ENCODE measurements around the gene GALNT10. TPM values are rescaled to one million over a fixed set of nuclear protein-coding genes. Genes with fewer than 3 reads are reported as not detected.

GALNT10 gene
- total RNA-seq, 2 donors from 2014 or later = 21.7 to 27.1 TPM

DNA sequence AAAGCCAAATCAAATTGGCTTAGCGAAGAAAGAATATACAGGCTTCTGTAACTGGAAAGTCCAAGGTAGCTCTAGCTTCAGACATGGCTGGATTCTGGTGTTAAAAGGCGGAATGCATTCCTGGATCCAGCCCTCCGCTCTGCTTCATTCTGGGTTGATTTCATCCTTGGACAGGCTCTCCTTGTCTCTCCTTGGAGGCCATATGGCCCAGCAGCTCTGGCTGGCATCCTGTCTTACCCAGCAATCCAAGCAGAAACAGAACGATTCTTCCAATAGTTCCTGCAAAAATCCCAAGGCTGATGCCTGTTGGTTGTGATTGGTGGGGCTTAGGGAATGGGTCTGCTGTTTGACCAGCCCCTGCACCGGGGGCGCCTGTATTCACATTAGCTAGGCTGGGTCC lies 218.3 kb downstream of the GALNT10 start:
- H3K36me3 ChIP-seq = no peaks in the 10 kb centered on the region
- H3K27me3 ChIP-seq (replicated peaks; ENCODE audit: insufficient read depth) = no peaks in the 10 kb centered on the region
- H3K4me1 ChIP-seq (replicated peaks) = no peaks in the 10 kb centered on the region
- H3K4me3 ChIP-seq = no peak overlapping the region
- intact Hi-C loops (cut with DNase I) = no loop called here
- no peaks in the 10 kb centered on the region for H3K9me3 ChIP-seq
- 83% methylated on average over 6 of the region's 6 CpGs for WGBS
- no peak overlapping the region for H3K27ac ChIP-seq
- TF ChIP-seq POLR2A (IDR thresholded peaks at IDR 0.05) (no peak), POLR2AphosphoS5 (IDR thresholded peaks at IDR 0.05) (no peak)
- TF ChIP-seq, protein P1, sequence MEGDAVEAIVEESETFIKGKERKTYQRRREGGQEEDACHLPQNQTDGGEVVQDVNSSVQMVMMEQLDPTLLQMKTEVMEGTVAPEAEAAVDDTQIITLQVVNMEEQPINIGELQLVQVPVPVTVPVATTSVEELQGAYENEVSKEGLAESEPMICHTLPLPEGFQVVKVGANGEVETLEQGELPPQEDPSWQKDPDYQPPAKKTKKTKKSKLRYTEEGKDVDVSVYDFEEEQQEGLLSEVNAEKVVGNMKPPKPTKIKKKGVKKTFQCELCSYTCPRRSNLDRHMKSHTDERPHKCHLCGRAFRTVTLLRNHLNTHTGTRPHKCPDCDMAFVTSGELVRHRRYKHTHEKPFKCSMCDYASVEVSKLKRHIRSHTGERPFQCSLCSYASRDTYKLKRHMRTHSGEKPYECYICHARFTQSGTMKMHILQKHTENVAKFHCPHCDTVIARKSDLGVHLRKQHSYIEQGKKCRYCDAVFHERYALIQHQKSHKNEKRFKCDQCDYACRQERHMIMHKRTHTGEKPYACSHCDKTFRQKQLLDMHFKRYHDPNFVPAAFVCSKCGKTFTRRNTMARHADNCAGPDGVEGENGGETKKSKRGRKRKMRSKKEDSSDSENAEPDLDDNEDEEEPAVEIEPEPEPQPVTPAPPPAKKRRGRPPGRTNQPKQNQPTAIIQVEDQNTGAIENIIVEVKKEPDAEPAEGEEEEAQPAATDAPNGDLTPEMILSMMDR (IDR thresholded peaks at IDR 0.05) = no peak
- no peak for DNase-seq (ENCODE audit: low spot score)

DNA sequence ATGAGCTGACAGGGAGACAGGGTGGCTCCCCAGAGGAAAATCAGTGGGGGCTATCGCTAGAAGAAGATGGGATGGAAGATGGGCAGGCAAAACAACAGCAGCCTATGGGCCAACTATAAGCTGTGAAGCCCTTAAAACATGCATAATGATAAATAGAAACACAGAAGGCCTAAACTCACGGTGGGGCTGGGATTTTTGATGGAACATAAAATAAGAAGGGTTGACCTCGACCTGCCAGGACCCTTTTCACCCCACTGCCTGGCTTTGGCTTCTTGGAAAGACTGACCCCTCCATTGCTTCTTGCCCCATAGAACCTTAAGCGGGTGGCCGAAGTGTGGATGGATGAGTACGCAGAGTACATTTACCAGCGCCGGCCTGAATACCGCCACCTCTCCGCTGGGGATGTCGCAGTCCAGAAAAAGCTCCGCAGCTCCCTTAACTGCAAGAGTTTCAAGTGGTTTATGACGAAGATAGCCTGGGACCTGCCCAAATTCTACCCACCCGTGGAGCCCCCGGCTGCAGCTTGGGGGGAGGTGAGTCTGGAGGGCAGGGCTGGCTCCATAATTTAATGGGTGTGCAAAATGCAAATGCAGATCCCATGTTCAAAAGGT lies 218.8 kb downstream of the GALNT10 start:
- no peak for DNase-seq (ENCODE audit: low spot score)
- no peaks in the 10 kb centered on the region for H3K9me3 ChIP-seq

DNA sequence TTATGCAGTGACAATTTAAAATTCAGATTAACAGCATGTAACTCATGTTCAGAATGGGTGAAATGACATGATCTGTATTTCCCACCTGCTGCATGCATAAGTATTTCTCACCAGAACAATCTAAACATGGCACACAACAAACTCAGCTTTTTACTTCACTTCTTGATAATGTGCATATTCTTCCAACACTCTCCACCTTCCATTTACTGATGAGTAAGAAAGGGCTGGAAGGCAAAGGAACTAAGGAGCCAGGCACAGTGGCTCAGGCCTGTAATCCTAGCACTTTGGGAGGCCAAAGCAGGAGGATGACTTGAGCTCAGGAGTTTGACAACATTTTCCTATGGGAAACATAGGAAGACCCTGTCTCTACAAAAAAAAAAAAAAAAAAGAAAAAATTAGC lies 219.5 kb downstream of the GALNT10 start:
- intact Hi-C loops (cut with DNase I) = no loop called here
- no peak overlapping the region for H3K27ac ChIP-seq
- H3K4me1 ChIP-seq (replicated peaks) = no peaks in the 10 kb centered on the region
- TF ChIP-seq POLR2A (IDR thresholded peaks at IDR 0.05) (no peak), POLR2AphosphoS5 (IDR thresholded peaks at IDR 0.05) (no peak)
- TF ChIP-seq, protein P1 (IDR thresholded peaks at IDR 0.05) = no peak
- H3K9me3 ChIP-seq = no peaks in the 10 kb centered on the region
- no peaks in the 10 kb centered on the region for H3K27me3 ChIP-seq (replicated peaks; ENCODE audit: insufficient read depth)
- H3K4me3 ChIP-seq = no peak overlapping the region
- no peak for DNase-seq (ENCODE audit: low spot score)
- no peaks in the 10 kb centered on the region for H3K36me3 ChIP-seq

More for the DNA sequence above, 218.8 kb downstream of the GALNT10 start:
- no peaks in the 10 kb centered on the region for H3K27me3 ChIP-seq (replicated peaks; ENCODE audit: insufficient read depth)
- intact Hi-C loops (cut with DNase I) = no loop called here
- no peak overlapping the region for H3K27ac ChIP-seq
- no peaks in the 10 kb centered on the region for H3K36me3 ChIP-seq
- no peak overlapping the region for H3K4me3 ChIP-seq
- 90% methylated on average over 15 of the region's 15 CpGs for WGBS
- no peaks in the 10 kb centered on the region for H3K4me1 ChIP-seq (replicated peaks)
- TF ChIP-seq, protein P1 (IDR thresholded peaks at IDR 0.05) = no peak
- TF ChIP-seq POLR2A (IDR thresholded peaks at IDR 0.05) (no peak), POLR2AphosphoS5 (IDR thresholded peaks at IDR 0.05) (no peak)

DNA sequence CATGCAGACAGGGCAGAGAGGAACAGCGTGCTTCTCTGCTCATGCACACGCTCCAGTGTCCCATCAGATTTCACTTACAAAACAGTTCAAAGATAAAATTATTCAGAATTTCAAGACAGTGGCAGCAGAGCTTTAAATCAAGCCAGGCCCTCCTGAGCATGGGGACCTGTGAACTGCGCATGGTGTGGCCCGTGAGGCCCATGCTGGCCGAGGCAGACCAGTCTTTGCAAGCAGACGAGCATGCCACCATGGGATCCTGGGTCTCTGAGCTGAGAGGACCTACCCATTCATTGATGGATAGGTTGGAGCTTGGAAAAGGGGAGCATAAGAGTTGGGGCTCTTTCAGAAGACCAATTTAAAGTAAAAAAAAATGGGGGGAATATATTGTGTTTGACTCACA lies 220.3 kb downstream of the GALNT10 start:
- TF ChIP-seq POLR2AphosphoS5 (IDR thresholded peaks at IDR 0.05) (no peak), POLR2A (IDR thresholded peaks at IDR 0.05) (no peak)
- TF ChIP-seq, protein P1 (IDR thresholded peaks at IDR 0.05) = no peak
- 78% methylated on average over 6 of the region's 6 CpGs for WGBS
- H3K4me1 ChIP-seq (replicated peaks) = no peaks in the 10 kb centered on the region
- intact Hi-C loops (cut with DNase I) = no loop called here
- H3K9me3 ChIP-seq = no peaks in the 10 kb centered on the region
- no peak overlapping the region for H3K4me3 ChIP-seq
- no peaks in the 10 kb centered on the region for H3K36me3 ChIP-seq
- H3K27me3 ChIP-seq (replicated peaks; ENCODE audit: insufficient read depth) = no peaks in the 10 kb centered on the region
- H3K27ac ChIP-seq = no peak overlapping the region
- DNase-seq (ENCODE audit: low spot score) = no peak

DNA sequence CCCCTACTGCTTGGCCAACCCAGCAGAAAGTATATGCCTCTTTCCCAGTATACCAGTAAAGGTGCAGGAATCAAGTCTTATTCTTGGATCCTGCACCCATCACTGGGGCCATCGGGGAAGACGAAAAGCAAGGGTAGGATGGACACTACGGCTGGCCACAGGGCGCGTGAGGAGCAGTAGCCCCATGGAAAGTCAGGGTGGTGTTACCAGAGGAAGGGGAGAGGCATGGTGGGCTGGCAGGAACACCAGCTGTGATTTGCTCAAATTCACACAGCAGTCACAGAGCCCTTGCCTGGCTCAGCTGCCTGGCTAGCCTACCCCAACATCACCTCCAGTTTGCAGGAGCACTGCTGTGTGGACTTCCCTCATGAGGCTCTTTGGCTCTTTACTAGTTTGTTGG lies 220.8 kb downstream of the GALNT10 start:
- H3K4me3 ChIP-seq = no peak overlapping the region
- no peaks in the 10 kb centered on the region for H3K9me3 ChIP-seq
- H3K27me3 ChIP-seq (replicated peaks; ENCODE audit: insufficient read depth) = no peaks in the 10 kb centered on the region
- no peak for DNase-seq (ENCODE audit: low spot score)
- 100% methylated on average over 5 of the region's 5 CpGs for WGBS
- H3K36me3 ChIP-seq = no peaks in the 10 kb centered on the region
- intact Hi-C loops (cut with DNase I) = no loop called here
- H3K4me1 ChIP-seq (replicated peaks) = no peaks in the 10 kb centered on the region
- TF ChIP-seq, protein P1 (IDR thresholded peaks at IDR 0.05) = no peak
- TF ChIP-seq POLR2AphosphoS5 (IDR thresholded peaks at IDR 0.05) (no peak), POLR2A (IDR thresholded peaks at IDR 0.05) (no peak)
- H3K27ac ChIP-seq = no peak overlapping the region
